ENCODE data around the gene MGAT4D.
"Not testable (repeated sequence)": the region's sequence is repeated elsewhere in the genome, so short reads cannot be mapped to it uniquely, and the experiment has no call there.

The MGAT4D gene

GRCh38 chr4:140427919-140428471 is 70.1 kb downstream of the MGAT4D start:
- no peak for DNase-seq

GRCh38 chr4:140427106-140427918 is 70.8 kb downstream of the MGAT4D start, which contains the start of gene CLGN:
Gene CLGN (minus strand): TSS chr4:140427648. CDS start chr4:140413078, 14,570 bp downstream.
- DNase-seq: peak; percentile 85

GRCh38 chr4:140426610-140427105 is 71.4 kb downstream of the MGAT4D start:
- peak; percentile 64 for DNase-seq

- DNase-seq: no peak
These were observed 75.0 kb downstream of the MGAT4D start for GRCh38 chr4:140423106-140423505.

GRCh38 chr4:140413130-140413969 is 84.7 kb downstream of the MGAT4D start:
- DNase-seq: not testable (repeated sequence)

GRCh38 chr4:140408974-140409373 is 89.1 kb downstream of the MGAT4D start:
- DNase-seq: no peak

- DNase-seq: no peak
These were observed 91.8 kb downstream of the MGAT4D start for GRCh38 chr4:140406292-140406691.

- DNase-seq: no peak
These were observed 98.0 kb downstream of the MGAT4D start for GRCh38 chr4:140400111-140400510.

- no peak for DNase-seq
These were observed 102.4 kb downstream of the MGAT4D start for GRCh38 chr4:140395668-140396067.

Measured in NCI-H526 treated with DMSO at 0.1 percent for 48 hours (cell line).